ENCODE measurements around the gene CHEK2.

The CHEK2 gene

GRCh38 chr22:28741785-28742561 is at the start of gene CHEK2, which contains the start of gene HSCB:
CHEK2 (minus strand) TSS chr22:28741820; CDS start chr22:28734721, 7,099 bp downstream.
HSCB (plus strand) TSS chr22:28742039; CDS start chr22:28742096, 57 bp downstream.
- Mint-ChIP-seq H3K36me3 (ENCODE audit: low read depth) (peaks cover 26% of the 10 kb centered on the region), H3K27me3 (ENCODE audit: low read depth) (no peaks in the 10 kb centered on the region), H3K27ac (peak within 1 kb of the TSS; percentile 92 to 96 (median 95)), H3K4me3 (peak within 1 kb of the TSS; percentile 89 to 91 (median 91)), H3K4me1 (peaks cover 21% of the 10 kb centered on the region), H3K9me3 (no peaks in the 10 kb centered on the region)
- no peak for TF ChIP-seq CTCF (IDR thresholded peaks at IDR 0.05; ENCODE audit: unreplicated experiment in 3 of 3)

GRCh38 chr22:28791124-28791523 is 49.5 kb upstream of the CHEK2 start:
- peaks cover 61% of the 10 kb centered on the region for H3K36me3 Mint-ChIP-seq (ENCODE audit: low read depth)
- no peak overlapping the region for H3K27ac Mint-ChIP-seq
- H3K4me3 Mint-ChIP-seq: no peak overlapping the region
- H3K9me3 Mint-ChIP-seq: no peaks in the 10 kb centered on the region
- H3K4me1 Mint-ChIP-seq: peaks cover 6% of the 10 kb centered on the region
- no peak for TF ChIP-seq CTCF (IDR thresholded peaks at IDR 0.05; ENCODE audit: unreplicated experiment in 3 of 3)
- H3K27me3 Mint-ChIP-seq (ENCODE audit: low read depth): no peaks in the 10 kb centered on the region

- Mint-ChIP-seq H3K9me3 (no peaks in the 10 kb centered on the region), H3K27ac (peak overlapping the region in 1 of 3 experiments; percentile 50), H3K4me3 (no peak overlapping the region), H3K4me1 (peaks cover 6% of the 10 kb centered on the region), H3K27me3 (ENCODE audit: low read depth) (no peaks in the 10 kb centered on the region), H3K36me3 (ENCODE audit: low read depth) (peaks cover 61% of the 10 kb centered on the region)
- no peak for TF ChIP-seq CTCF (IDR thresholded peaks at IDR 0.05; ENCODE audit: unreplicated experiment in 3 of 3)
Measured at GRCh38 chr22:28788601-28789000, 47.0 kb upstream of the CHEK2 start.

GRCh38 chr22:28783786-28784671 is 42.4 kb upstream of the CHEK2 start:
- TF ChIP-seq CTCF (IDR thresholded peaks at IDR 0.05; ENCODE audit: unreplicated experiment in 3 of 3): no peak
- Mint-ChIP-seq H3K9me3 (no peaks in the 10 kb centered on the region), H3K27me3 (ENCODE audit: low read depth) (no peaks in the 10 kb centered on the region), H3K4me1 (no peaks in the 10 kb centered on the region), H3K36me3 (ENCODE audit: low read depth) (peaks cover 66% of the 10 kb centered on the region), H3K4me3 (peak overlapping the region in 1 of 3 experiments; percentile 48), H3K27ac (peak overlapping the region; percentile 78 to 97 (median 95))

- peaks cover 51% of the 10 kb centered on the region for H3K36me3 Mint-ChIP-seq (ENCODE audit: low read depth)
- no peak overlapping the region for H3K4me3 Mint-ChIP-seq
- no peaks in the 10 kb centered on the region for H3K9me3 Mint-ChIP-seq
- no peaks in the 10 kb centered on the region for H3K27me3 Mint-ChIP-seq (ENCODE audit: low read depth)
- peak overlapping the region in 1 of 3 experiments; percentile 3 for H3K27ac Mint-ChIP-seq
- H3K4me1 Mint-ChIP-seq: peaks cover 2% of the 10 kb centered on the region
- no peak for TF ChIP-seq CTCF (IDR thresholded peaks at IDR 0.05; ENCODE audit: unreplicated experiment in 3 of 3)
Measured at GRCh38 chr22:28780296-28780695, 38.7 kb upstream of the CHEK2 start.
